WTC11 (cell line): ENCODE results near the gene GRID2. TPM values are rescaled to one million over a fixed set of nuclear protein-coding genes. Genes with fewer than 3 reads are reported as not detected.

ENCODE experiments used
- ATAC-seq: fragments of 200-7000 bp; cut with Tn5 transposase; 2 replicates; pipeline ENCODE4 v1.10.0; 2021; ENCODE audit warnings: mild to moderate bottlenecking, moderate library complexity
- CTCF ChIA-PET: fragments of 300-600 bp; sonication (Branson Sonifier 250); formaldehyde crosslinking; loops from one replicate; lab custom pipeline; 2021; ENCODE audit warnings: antibody characterized with exemption; lab: Charles Lee
- POLR2A ChIA-PET: fragments of 350-600 bp; sonication (Branson Sonifier 250); formaldehyde crosslinking; loops from one replicate; lab custom pipeline; 2021; ENCODE audit warnings: antibody characterized with exemption; lab: Charles Lee
- DNase-seq: peaks from one replicate; pipeline ENCODE4 v3.0.0; 2021; ENCODE audit warnings: low spot score
- H3K27ac Mint-ChIP-seq: 2 replicates; pipeline ENCODE4 v1.8.0; 2021; ENCODE audit warnings: mixed read lengths
- H3K27me3 Mint-ChIP-seq: 2 replicates; pipeline ENCODE4 v1.8.0; 2021; ENCODE audit warnings: low read depth, mild to moderate bottlenecking, moderate library complexity, mixed read lengths
- H3K36me3 Mint-ChIP-seq: 2 replicates; pipeline ENCODE4 v1.8.0; 2021; ENCODE audit warnings: mixed read lengths
- H3K4me1 Mint-ChIP-seq: 2 replicates; pipeline ENCODE4 v1.8.0; 2022; ENCODE audit warnings: mixed read lengths
- H3K4me3 Mint-ChIP-seq: 2 replicates; pipeline ENCODE4 v1.8.0; 2021; ENCODE audit warnings: mild to moderate bottlenecking, moderate library complexity, mixed read lengths
- H3K9me3 Mint-ChIP-seq: 2 replicates; pipeline ENCODE4 v1.8.0; 2021; ENCODE audit warnings: mixed read lengths
- CBFB ChIP-seq: sonication (generic); formaldehyde crosslinking; IDR thresholded peaks from 2 replicates; pipeline ENCODE4 v1.8.1; 2022; ENCODE audit warnings: mild to moderate bottlenecking, low read depth, missing genetic modification reagents
- IRF2 ChIP-seq: sonication (generic); formaldehyde crosslinking; IDR thresholded peaks from 2 replicates; pipeline ENCODE4 v1.8.0; 2022; ENCODE audit warnings: low read depth, missing genetic modification reagents, borderline replicate concordance
- NFE2L1 ChIP-seq: sonication (generic); formaldehyde crosslinking; IDR thresholded peaks from 2 replicates; pipeline ENCODE4 v1.8.1; 2023; ENCODE audit warnings: missing genetic modification reagents
- NFYB ChIP-seq: sonication (generic); formaldehyde crosslinking; conservative IDR thresholded peaks from 2 replicates; pipeline ENCODE4 v1.8.0; 2022; ENCODE audit warnings: low read depth, missing genetic modification reagents
- NR2C2 ChIP-seq: sonication (generic); formaldehyde crosslinking; IDR thresholded peaks from 2 replicates; pipeline ENCODE4 v1.8.0; 2022; ENCODE audit warnings: mild to moderate bottlenecking, missing genetic modification reagents
- SOX15 ChIP-seq: fragments of 250-450 bp; sonication (Bioruptor Pico); IDR thresholded peaks from 2 replicates; pipeline ENCODE4 v1.9.0; 2021; ENCODE audit warnings: mild to moderate bottlenecking
- TEAD4 ChIP-seq: sonication (generic); formaldehyde crosslinking; IDR thresholded peaks from 2 replicates; pipeline ENCODE4 v1.8.0; 2022; ENCODE audit warnings: mild to moderate bottlenecking, missing genetic modification reagents
- ZBTB21 ChIP-seq: sonication (generic); formaldehyde crosslinking; IDR thresholded peaks from 2 replicates; pipeline ENCODE4 v1.8.1; 2023; ENCODE audit warnings: mild to moderate bottlenecking, missing genetic modification reagents, borderline replicate concordance
- ZNF138 ChIP-seq: sonication (generic); formaldehyde crosslinking; conservative IDR thresholded peaks from 2 replicates; pipeline ENCODE4 v1.8.1; 2022; ENCODE audit warnings: mild to moderate bottlenecking, moderate library complexity, missing genetic modification reagents
- ZNF263 ChIP-seq: sonication (generic); formaldehyde crosslinking; IDR thresholded peaks from 2 replicates; pipeline ENCODE4 v1.8.1; 2022; ENCODE audit warnings: low read depth, mild to moderate bottlenecking, moderate library complexity, missing genetic modification reagents
- total RNA-seq: library from RNA; stranded (reverse); gene quantifications from 3 replicates; pipeline ENCODE4 v1.2.3, GENCODE V29; 2021
- TF ChIP-seq, protein P1 (sequence below): fragments of 250-450 bp; sonication (Bioruptor Pico); IDR thresholded peaks from 2 replicates; pipeline ENCODE4 v2.1.2; 2022; ENCODE audit warnings: mild to moderate bottlenecking, moderate library complexity
- TF ChIP-seq, protein P2 (sequence below): sonication (generic); formaldehyde crosslinking; IDR thresholded peaks from 2 replicates; pipeline ENCODE4 v1.8.1; 2023; ENCODE audit warnings: mild to moderate bottlenecking, missing genetic modification reagents, borderline replicate concordance
- TF ChIP-seq, protein P3 (sequence below): sonication (generic); formaldehyde crosslinking; IDR thresholded peaks from 2 replicates; pipeline ENCODE4 v1.8.1; 2023; ENCODE audit warnings: mild to moderate bottlenecking, missing genetic modification reagents, moderate library complexity
- TF ChIP-seq, protein P4 (sequence below): fragments of 250-450 bp; sonication (Bioruptor Pico); conservative IDR thresholded peaks from 2 replicates; pipeline ENCODE4 v1.9.0; 2021; ENCODE audit warnings: mild to moderate bottlenecking
- TF ChIP-seq, protein P5 (sequence below): fragments of 250-450 bp; sonication (Bioruptor Pico); IDR thresholded peaks from 2 replicates; pipeline ENCODE4 v1.9.0; 2021; ENCODE audit warnings: mild to moderate bottlenecking, borderline replicate concordance
- TF ChIP-seq, protein P6 (sequence below): sonication (generic); formaldehyde crosslinking; IDR thresholded peaks from 2 replicates; pipeline ENCODE4 v1.8.0; 2022; ENCODE audit warnings: mild to moderate bottlenecking, missing genetic modification reagents

Gene GRID2
- total RNA-seq, 1 experiment from 2014 or later: 26.8 TPM

DNA sequence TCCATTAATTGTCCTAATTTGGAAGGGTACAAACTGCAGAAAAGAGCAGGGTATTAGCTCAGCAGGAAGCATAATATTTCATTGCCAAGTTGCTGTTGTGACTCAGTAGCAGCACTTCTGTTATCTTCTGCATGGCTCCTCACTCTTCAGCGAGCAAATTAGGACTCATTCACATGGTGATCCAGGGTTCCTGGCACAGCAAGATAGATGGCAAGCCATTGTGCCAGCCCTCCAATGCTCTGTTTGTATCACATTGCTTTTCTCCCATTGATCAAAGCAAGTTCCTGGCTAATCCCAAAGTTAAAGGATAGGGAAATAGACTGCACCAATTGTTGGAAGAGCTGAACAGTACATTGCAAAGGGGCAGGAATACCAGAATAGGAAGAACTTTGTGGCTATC is 1142.3 kb downstream of the GRID2 start:
- Mint-ChIP-seq H3K27ac (no peak overlapping the region), H3K4me1 (0 out of 2 replicates have a peak, but pooled peaks cover 3% of the 10 kb centered on the region), H3K4me3 (no peak overlapping the region), H3K27me3 (no peaks in the 10 kb centered on the region), H3K9me3 (no peaks in the 10 kb centered on the region), H3K36me3 (no peaks in the 10 kb centered on the region)
- ChIA-PET CTCF (no interaction called here), POLR2A (no interaction called here)
- ATAC-seq: peak; percentile 46; the same call in 1 of the 2 replicates
- no peak for DNase-seq
- no peak for TF ChIP-seq SOX15
- TF ChIP-seq ZNF138 (CRISPR knock-in tag): no peak
- TF ChIP-seq, protein P1, sequence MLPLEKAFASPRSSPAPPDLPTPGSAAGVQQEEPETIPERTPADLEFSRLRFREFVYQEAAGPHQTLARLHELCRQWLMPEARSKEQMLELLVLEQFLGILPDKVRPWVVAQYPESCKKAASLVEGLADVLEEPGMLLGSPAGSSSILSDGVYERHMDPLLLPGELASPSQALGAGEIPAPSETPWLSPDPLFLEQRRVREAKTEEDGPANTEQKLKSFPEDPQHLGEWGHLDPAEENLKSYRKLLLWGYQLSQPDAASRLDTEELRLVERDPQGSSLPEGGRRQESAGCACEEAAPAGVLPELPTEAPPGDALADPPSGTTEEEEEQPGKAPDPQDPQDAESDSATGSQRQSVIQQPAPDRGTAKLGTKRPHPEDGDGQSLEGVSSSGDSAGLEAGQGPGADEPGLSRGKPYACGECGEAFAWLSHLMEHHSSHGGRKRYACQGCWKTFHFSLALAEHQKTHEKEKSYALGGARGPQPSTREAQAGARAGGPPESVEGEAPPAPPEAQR (CRISPR knock-in tag): no peak
- TF ChIP-seq, protein P2, sequence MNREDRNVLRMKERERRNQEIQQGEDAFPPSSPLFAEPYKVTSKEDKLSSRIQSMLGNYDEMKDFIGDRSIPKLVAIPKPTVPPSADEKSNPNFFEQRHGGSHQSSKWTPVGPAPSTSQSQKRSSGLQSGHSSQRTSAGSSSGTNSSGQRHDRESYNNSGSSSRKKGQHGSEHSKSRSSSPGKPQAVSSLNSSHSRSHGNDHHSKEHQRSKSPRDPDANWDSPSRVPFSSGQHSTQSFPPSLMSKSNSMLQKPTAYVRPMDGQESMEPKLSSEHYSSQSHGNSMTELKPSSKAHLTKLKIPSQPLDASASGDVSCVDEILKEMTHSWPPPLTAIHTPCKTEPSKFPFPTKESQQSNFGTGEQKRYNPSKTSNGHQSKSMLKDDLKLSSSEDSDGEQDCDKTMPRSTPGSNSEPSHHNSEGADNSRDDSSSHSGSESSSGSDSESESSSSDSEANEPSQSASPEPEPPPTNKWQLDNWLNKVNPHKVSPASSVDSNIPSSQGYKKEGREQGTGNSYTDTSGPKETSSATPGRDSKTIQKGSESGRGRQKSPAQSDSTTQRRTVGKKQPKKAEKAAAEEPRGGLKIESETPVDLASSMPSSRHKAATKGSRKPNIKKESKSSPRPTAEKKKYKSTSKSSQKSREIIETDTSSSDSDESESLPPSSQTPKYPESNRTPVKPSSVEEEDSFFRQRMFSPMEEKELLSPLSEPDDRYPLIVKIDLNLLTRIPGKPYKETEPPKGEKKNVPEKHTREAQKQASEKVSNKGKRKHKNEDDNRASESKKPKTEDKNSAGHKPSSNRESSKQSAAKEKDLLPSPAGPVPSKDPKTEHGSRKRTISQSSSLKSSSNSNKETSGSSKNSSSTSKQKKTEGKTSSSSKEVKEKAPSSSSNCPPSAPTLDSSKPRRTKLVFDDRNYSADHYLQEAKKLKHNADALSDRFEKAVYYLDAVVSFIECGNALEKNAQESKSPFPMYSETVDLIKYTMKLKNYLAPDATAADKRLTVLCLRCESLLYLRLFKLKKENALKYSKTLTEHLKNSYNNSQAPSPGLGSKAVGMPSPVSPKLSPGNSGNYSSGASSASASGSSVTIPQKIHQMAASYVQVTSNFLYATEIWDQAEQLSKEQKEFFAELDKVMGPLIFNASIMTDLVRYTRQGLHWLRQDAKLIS (CRISPR knock-in tag): no peak
- TF ChIP-seq, protein P3, sequence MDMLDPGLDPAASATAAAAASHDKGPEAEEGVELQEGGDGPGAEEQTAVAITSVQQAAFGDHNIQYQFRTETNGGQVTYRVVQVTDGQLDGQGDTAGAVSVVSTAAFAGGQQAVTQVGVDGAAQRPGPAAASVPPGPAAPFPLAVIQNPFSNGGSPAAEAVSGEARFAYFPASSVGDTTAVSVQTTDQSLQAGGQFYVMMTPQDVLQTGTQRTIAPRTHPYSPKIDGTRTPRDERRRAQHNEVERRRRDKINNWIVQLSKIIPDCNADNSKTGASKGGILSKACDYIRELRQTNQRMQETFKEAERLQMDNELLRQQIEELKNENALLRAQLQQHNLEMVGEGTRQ (CRISPR knock-in tag): no peak
- TF ChIP-seq NR2C2 (CRISPR knock-in tag): no peak

DNA sequence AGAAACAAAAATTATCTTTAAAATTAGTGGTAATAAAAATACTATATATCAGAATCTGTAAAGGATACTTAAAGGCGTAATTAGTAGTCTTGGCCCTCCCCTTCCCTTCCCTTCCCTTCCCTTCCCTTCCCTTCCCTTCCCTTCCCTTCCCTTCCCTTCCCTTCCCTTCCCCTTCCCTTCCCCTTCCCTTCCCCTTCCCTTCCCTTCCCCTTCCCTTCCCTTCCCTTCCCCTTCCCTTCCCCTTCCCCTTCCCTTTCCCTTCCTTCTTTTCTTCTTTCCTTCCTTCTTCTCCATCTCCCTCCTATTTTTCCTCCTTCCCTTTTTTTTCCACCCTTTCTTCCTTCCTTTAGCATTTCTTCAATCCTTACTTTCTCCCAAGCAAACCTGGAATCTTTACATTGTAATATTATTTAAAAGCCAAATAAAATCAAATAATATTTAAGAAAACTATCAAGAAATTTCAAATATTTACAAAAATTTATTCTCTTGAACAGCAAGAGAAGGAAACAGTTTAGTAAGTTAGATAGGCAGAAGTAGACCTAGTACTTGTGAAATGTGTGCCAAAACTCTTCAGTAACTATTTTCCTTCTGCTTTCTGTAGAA is 1145.0 kb downstream of the GRID2 start:
- Mint-ChIP-seq H3K36me3 (no peaks in the 10 kb centered on the region), H3K27me3 (no peaks in the 10 kb centered on the region), H3K9me3 (no peaks in the 10 kb centered on the region), H3K4me1 (no peaks in the 10 kb centered on the region), H3K27ac (no peak overlapping the region), H3K4me3 (no peak overlapping the region)
- ChIA-PET POLR2A (no interaction called here), CTCF (no interaction called here)
- TF ChIP-seq ZNF263 (CRISPR knock-in tag): no peak
- TF ChIP-seq NFYB (CRISPR knock-in tag): no peak
- TF ChIP-seq, protein P4, sequence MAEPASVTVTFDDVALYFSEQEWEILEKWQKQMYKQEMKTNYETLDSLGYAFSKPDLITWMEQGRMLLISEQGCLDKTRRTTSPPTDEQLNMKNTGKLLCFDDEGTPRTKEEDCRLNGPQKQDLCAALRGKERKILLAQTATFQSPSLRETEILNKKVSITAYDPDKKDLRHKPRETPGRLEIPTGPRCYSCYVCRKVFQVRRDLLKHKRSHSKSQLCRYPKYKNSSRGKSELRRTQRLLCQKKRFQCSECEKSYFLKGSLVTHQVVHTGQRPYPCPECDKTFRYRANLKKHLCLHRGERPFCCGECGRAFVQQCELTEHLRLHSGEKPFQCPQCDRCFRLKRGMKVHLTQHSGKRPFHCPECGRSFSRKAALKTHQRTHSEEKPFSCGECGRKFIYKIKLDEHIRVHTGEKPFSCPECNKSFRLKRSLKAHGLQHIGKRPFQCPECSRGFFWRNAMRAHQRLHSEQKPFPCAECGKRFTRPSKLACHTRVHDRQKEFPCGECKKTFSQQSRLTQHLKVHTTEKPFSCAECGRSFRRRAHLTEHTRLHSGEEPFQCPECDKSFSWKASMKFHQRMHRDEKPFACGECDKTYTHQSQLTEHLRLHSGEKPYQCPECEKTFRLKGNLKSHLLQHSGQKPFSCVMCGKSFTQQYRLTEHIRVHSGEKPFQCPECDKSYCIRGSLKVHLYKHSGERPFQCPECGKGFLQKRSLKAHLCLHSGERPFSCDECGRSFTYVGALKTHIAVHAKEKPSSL (CRISPR knock-in tag): no peak
- TF ChIP-seq IRF2: no peak
- TF ChIP-seq TEAD4 (CRISPR knock-in tag): no peak
- TF ChIP-seq NFE2L1 (CRISPR knock-in tag): no peak
- no peak for ATAC-seq
- DNase-seq: no peak

DNA sequence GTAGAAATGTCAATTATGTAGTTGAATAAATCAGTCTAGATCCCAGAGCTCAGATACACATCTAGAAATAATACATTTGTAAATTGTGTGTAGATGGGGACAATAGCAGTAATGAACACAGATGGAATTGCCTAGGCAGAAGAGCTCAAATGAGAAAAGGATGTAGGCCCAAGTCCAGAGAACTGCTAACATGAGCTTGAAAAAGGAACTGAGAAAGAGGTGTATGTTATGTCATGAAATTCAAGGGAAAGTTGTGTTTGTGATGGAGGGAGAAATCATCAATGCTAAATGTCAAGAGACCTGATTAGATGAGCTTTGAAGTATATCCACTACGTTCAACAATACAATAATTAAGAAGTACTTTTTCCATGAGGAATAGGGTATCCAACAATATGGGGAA is 1148.2 kb downstream of the GRID2 start:
- POLR2A ChIA-PET: interaction anchor here (1.0 kb wide), 1 partner anchor 12 kb away, joined by 3 read pairs; no protein-coding TSS in a partner anchor
- CTCF ChIA-PET: no interaction called here
- no peak for ATAC-seq
- no peak for TF ChIP-seq NR2C2 (CRISPR knock-in tag)
- TF ChIP-seq, protein P5, sequence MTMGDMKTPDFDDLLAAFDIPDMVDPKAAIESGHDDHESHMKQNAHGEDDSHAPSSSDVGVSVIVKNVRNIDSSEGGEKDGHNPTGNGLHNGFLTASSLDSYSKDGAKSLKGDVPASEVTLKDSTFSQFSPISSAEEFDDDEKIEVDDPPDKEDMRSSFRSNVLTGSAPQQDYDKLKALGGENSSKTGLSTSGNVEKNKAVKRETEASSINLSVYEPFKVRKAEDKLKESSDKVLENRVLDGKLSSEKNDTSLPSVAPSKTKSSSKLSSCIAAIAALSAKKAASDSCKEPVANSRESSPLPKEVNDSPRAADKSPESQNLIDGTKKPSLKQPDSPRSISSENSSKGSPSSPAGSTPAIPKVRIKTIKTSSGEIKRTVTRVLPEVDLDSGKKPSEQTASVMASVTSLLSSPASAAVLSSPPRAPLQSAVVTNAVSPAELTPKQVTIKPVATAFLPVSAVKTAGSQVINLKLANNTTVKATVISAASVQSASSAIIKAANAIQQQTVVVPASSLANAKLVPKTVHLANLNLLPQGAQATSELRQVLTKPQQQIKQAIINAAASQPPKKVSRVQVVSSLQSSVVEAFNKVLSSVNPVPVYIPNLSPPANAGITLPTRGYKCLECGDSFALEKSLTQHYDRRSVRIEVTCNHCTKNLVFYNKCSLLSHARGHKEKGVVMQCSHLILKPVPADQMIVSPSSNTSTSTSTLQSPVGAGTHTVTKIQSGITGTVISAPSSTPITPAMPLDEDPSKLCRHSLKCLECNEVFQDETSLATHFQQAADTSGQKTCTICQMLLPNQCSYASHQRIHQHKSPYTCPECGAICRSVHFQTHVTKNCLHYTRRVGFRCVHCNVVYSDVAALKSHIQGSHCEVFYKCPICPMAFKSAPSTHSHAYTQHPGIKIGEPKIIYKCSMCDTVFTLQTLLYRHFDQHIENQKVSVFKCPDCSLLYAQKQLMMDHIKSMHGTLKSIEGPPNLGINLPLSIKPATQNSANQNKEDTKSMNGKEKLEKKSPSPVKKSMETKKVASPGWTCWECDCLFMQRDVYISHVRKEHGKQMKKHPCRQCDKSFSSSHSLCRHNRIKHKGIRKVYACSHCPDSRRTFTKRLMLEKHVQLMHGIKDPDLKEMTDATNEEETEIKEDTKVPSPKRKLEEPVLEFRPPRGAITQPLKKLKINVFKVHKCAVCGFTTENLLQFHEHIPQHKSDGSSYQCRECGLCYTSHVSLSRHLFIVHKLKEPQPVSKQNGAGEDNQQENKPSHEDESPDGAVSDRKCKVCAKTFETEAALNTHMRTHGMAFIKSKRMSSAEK: no peak
- no peak for TF ChIP-seq CBFB (CRISPR knock-in tag)
- TF ChIP-seq ZBTB21: no peak
- TF ChIP-seq, protein P6, sequence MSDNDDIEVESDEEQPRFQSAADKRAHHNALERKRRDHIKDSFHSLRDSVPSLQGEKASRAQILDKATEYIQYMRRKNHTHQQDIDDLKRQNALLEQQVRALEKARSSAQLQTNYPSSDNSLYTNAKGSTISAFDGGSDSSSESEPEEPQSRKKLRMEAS (CRISPR knock-in tag): no peak
- no peak for TF ChIP-seq SOX15

More for the DNA sequence above, 1148.2 kb downstream of the GRID2 start:
- DNase-seq: no peak
- no peak overlapping the region for H3K27ac Mint-ChIP-seq
- H3K9me3 Mint-ChIP-seq: no peaks in the 10 kb centered on the region
- H3K27me3 Mint-ChIP-seq: no peaks in the 10 kb centered on the region
- H3K36me3 Mint-ChIP-seq: no peaks in the 10 kb centered on the region
- no peaks in the 10 kb centered on the region for H3K4me1 Mint-ChIP-seq
- H3K4me3 Mint-ChIP-seq: no peak overlapping the region
